Brain microvascular endothelial cell (primary cell): Measurements from ENCODE around the gene SUPT3H.
"Not testable (repeated sequence)": the region's sequence is repeated elsewhere in the genome, so short reads cannot be mapped to it uniquely, and the experiment has no call there.

ENCODE experiments used
- DNase-seq: peaks from one replicate; pipeline ENCODE4 v3.0.0-alpha.2; 2020
- H3K27ac ChIP-seq: fragments of 250-450 bp; sonication (Bioruptor Pico); 2 replicates; pipeline ENCODE4 v1.5.1; 2020; ENCODE audit warnings: mild to moderate bottlenecking, moderate library complexity
- H3K27me3 ChIP-seq: fragments of 250-450 bp; sonication (Bioruptor Pico); replicated peaks from 2 replicates; pipeline ENCODE4 v1.5.1; 2020; ENCODE audit warnings: mild to moderate bottlenecking
- H3K36me3 ChIP-seq: fragments of 250-450 bp; sonication (Bioruptor Pico); replicated peaks from 2 replicates; pipeline ENCODE4 v1.5.1; 2020; ENCODE audit warnings: mild to moderate bottlenecking
- H3K4me3 ChIP-seq: 2 replicates; pipeline ENCODE4 v1.5.1; 2011; ENCODE audit warnings: low read depth, mild to moderate bottlenecking, control low read depth, low read length, moderate library complexity
- CTCF ChIP-seq: IDR thresholded peaks from 2 replicates; pipeline ENCODE4 v1.5.1; 2011; ENCODE audit warnings: low read depth, mild to moderate bottlenecking, moderate library complexity, low read length, control low read depth, inconsistent platforms; ENCODE audit errors: missing control alignments
- in situ Hi-C: cut with HindIII; loops from 2 replicates; pipeline ENCODE4 v1.10.0; 2017; ENCODE audit warnings: low sequenced_read_pairs, low pct_ligation_motif_present

The SUPT3H gene

GRCh38 chr6:45278367-45278766 lies 99.4 kb downstream of the SUPT3H start:
- no peak for TF ChIP-seq CTCF
- H3K27ac ChIP-seq, result no peak overlapping the region
- no peak for DNase-seq
- no peak overlapping the region for H3K4me3 ChIP-seq
- no peaks in the 10 kb centered on the region for H3K36me3 ChIP-seq
- in situ Hi-C loops, result no loop called here
- H3K27me3 ChIP-seq, result no peaks in the 10 kb centered on the region

- H3K4me3 ChIP-seq, H3K27ac ChIP-seq, H3K27me3 ChIP-seq, in situ Hi-C loops, H3K36me3 ChIP-seq, DNase-seq: not testable (repeated sequence)
These were observed 100.0 kb downstream of the SUPT3H start for GRCh38 chr6:45277741-45278140.

- Histone ChIP-seq H3K36me3 (no peaks in the 10 kb centered on the region), H3K27ac (no peak overlapping the region), H3K27me3 (no peaks in the 10 kb centered on the region), H3K4me3 (no peak overlapping the region)
- no peak for DNase-seq
- in situ Hi-C loops, result no loop called here
- TF ChIP-seq CTCF, result no peak
These were observed 102.4 kb downstream of the SUPT3H start for GRCh38 chr6:45275358-45275757.

GRCh38 chr6:45272626-45273025 lies 105.1 kb downstream of the SUPT3H start:
- in situ Hi-C loops, result no loop called here
- no peak for TF ChIP-seq CTCF
- no peak for DNase-seq
- H3K27ac ChIP-seq, result no peak overlapping the region
- H3K27me3 ChIP-seq, result no peaks in the 10 kb centered on the region
- no peak overlapping the region for H3K4me3 ChIP-seq
- H3K36me3 ChIP-seq, result no peaks in the 10 kb centered on the region

- Histone ChIP-seq H3K27ac (no peak overlapping the region), H3K36me3 (no peaks in the 10 kb centered on the region), H3K27me3 (no peaks in the 10 kb centered on the region), H3K4me3 (no peak overlapping the region)
- no peak for TF ChIP-seq CTCF
- no peak for DNase-seq
- in situ Hi-C loops, result no loop called here
These were observed 112.5 kb downstream of the SUPT3H start for GRCh38 chr6:45265246-45265645.

GRCh38 chr6:45260696-45261095 lies 117.0 kb downstream of the SUPT3H start:
- Histone ChIP-seq H3K27me3 (no peaks in the 10 kb centered on the region), H3K4me3 (no peak overlapping the region), H3K27ac (no peak overlapping the region), H3K36me3 (no peaks in the 10 kb centered on the region)
- in situ Hi-C loops, result no loop called here
- TF ChIP-seq CTCF, result no peak
- no peak for DNase-seq
